Activated CD4-positive, alpha-beta memory T cell treated with anti-CD3 and anti-CD28 coated beads for 36 hours (primary cell): Measurements from ENCODE around the gene GIGYF2. TPM values are rescaled to one million over a fixed set of nuclear protein-coding genes. Genes with fewer than 3 reads are reported as not detected.
"Not testable (repeated sequence)": the region's sequence is repeated elsewhere in the genome, so short reads cannot be mapped to it uniquely, and the experiment has no call there.

Experiments
- CTCF ChIA-PET: fragments of 350-600 bp; sonication (Branson Sonifier 250); formaldehyde crosslinking; loops from one replicate; lab custom pipeline; 2021; ENCODE audit warnings: antibody characterized with exemption, inconsistent platforms; lab: Charles Lee
- POLR2A ChIA-PET: fragments of 350-600 bp; sonication (Branson Sonifier 250); formaldehyde crosslinking; loops from one replicate; lab custom pipeline; 2021; ENCODE audit warnings: antibody characterized with exemption; lab: Charles Lee
- DNase-seq: peaks from one replicate; pipeline ENCODE4 v3.0.0-alpha.2; 2020
- H3K27ac Mint-ChIP-seq: one replicate; pipeline ENCODE4 v1.8.0; 2021; ENCODE audit warnings: mixed read lengths
- H3K27me3 Mint-ChIP-seq: one replicate; pipeline ENCODE4 v1.8.0; 2021; ENCODE audit warnings: mixed read lengths
- H3K36me3 Mint-ChIP-seq: one replicate; pipeline ENCODE4 v1.8.0; 2021; ENCODE audit warnings: mixed read lengths
- H3K4me1 Mint-ChIP-seq: one replicate; pipeline ENCODE4 v1.8.0; 2021; ENCODE audit warnings: low read depth, mixed read lengths
- H3K4me3 Mint-ChIP-seq: one replicate; pipeline ENCODE4 v1.8.0; 2021; ENCODE audit warnings: mild to moderate bottlenecking, mixed read lengths
- H3K9me3 Mint-ChIP-seq: one replicate; pipeline ENCODE4 v1.8.0; 2021; ENCODE audit warnings: mixed read lengths
- intact Hi-C: fragments of 100-400 bp; cut with micrococcal nuclease; formaldehyde crosslinking; loops from one replicate; pipeline ENCODE4 v1.15.1; 2023
- total RNA-seq, 2 experiments: library from RNA; stranded (reverse); gene quantifications; one replicate each; pipeline ENCODE4 v1.2.3, GENCODE V29; 2021

The GIGYF2 gene
- total RNA-seq, 2 experiments from 2014 or later = 50.0 to 51.4 TPM

DNA sequence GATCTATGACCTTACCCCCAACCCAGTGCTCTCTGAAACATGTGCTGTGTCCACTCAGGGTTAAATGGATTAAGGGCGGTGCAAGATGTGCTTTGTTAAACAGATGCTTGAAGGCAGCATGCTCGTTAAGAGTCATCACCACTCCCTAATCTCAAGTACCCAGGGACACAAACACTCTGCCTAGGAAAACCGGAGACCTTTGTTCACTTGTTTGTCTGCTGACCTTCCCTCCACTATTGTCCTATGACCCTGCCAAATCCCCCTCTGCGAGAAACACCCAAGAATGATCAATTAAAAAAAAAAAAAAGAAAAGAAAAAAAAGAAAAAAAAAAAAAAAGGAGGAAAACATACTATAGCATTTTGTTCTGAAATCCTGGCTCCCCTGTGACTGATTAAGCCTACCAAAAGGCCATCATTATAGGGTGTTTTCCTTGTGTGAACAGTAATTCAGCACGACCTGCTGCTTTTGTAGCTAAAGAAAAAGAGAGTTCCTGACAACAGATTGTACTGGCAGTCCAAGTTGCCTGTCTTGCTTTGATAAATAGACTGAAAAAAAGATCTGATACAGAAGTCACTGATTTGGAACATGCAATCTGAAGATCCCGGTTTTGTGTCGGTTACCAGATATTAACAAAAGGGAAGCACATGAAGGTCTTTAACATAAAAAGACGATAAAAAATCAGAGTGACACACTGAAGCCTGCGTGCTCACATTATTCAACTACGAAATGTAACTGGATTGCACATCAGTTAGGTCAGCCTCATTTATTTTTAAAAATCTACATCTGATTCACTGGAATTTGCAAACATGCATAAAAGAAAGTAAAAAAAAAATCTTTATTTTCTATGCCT lies 210.0 kb downstream of the GIGYF2 start:
- H3K36me3 Mint-ChIP-seq, H3K27ac Mint-ChIP-seq, intact Hi-C loops, H3K4me3 Mint-ChIP-seq, DNase-seq, POLR2A ChIA-PET, CTCF ChIA-PET, H3K4me1 Mint-ChIP-seq: not testable (repeated sequence)
- peaks cover 18% of the 10 kb centered on the region for H3K9me3 Mint-ChIP-seq
- peaks cover 19% of the 10 kb centered on the region for H3K27me3 Mint-ChIP-seq

DNA sequence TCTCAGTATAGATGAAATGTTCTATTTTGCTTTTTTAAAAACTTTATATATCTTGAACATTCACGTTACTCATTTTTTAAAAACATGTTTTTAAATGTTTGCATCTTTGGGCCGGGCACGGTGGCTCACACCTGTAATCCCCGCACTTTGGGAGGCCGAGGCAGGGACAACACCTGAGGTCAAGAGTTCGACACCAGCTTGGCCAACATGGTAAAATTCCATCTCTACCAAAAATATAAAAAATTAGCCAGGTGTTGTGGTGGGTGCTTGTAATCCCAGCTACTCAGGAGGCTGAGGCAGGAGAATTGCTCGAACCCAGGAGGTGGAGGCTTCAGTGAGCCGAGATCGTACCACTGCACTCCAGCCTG lies 210.6 kb downstream of the GIGYF2 start:
- CTCF ChIA-PET, intact Hi-C loops, DNase-seq, H3K4me1 Mint-ChIP-seq, H3K36me3 Mint-ChIP-seq, H3K4me3 Mint-ChIP-seq, POLR2A ChIA-PET, H3K27ac Mint-ChIP-seq: not testable (repeated sequence)
- Mint-ChIP-seq H3K9me3 (peaks cover 22% of the 10 kb centered on the region), H3K27me3 (peaks cover 19% of the 10 kb centered on the region)

DNA sequence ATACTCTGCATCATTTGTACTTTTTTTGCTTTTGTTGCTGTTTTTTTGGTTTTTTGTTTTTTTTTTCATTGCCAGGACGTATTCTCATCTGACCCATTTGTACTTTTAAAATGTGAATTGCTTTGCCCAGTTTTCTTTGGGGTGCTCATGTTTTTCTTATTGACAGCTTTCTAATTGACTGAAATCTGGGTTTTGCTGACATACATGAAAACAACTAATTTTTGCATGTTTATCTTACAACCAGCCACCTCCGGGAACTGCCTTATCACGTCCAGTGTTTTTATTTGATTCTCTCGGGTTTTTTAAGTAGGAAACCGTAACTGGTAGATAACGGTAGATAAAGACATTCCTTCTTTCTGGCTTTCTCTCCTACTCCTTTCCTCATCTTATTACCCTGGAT lies 211.6 kb downstream of the GIGYF2 start:
- Mint-ChIP-seq H3K36me3 (peaks cover 5% of the 10 kb centered on the region), H3K27ac (no peak overlapping the region), H3K4me1 (no peaks in the 10 kb centered on the region), H3K9me3 (peaks cover 26% of the 10 kb centered on the region), H3K4me3 (no peak overlapping the region), H3K27me3 (peaks cover 24% of the 10 kb centered on the region)
- ChIA-PET CTCF (interaction anchor here (0.7 kb wide), 1 partner anchor 341 kb away, joined by 3 read pairs; no protein-coding TSS in a partner anchor), POLR2A (no interaction called here)
- DNase-seq = no peak
- intact Hi-C loops = no loop called here

Other genes starting within 250 kb of the GIGYF2 start
- not detected for gene ALPI, start 241.2 kb upstream of the GIGYF2 start, total RNA-seq
- under 1 TPM in 1 of 2 experiments, not detected in 1; 0.10 TPM for gene ECEL1, start 209.5 kb upstream of the GIGYF2 start, total RNA-seq
- not detected for gene PRSS56, start 176.9 kb upstream of the GIGYF2 start, total RNA-seq
- gene CHRND, start 171.2 kb upstream of the GIGYF2 start, total RNA-seq = not detected
- gene CHRNG, start 157.6 kb upstream of the GIGYF2 start, total RNA-seq = not detected
- gene TIGD1, start 146.8 kb upstream of the GIGYF2 start, total RNA-seq = 1 to 10 TPM; 5.8 to 7.2 TPM
- 10 to 100 TPM; 51.7 to 55.7 TPM for gene EIF4E2, start 146.6 kb upstream of the GIGYF2 start, total RNA-seq
- 1 to 10 TPM in 1 of 2 experiments, under 1 TPM in 1; 0.61 to 1.2 TPM for gene EFHD1, start 63.7 kb upstream of the GIGYF2 start, total RNA-seq
- not detected for gene KCNJ13, start 79.2 kb downstream of the GIGYF2 start, total RNA-seq
- gene SNORC, start 172.9 kb downstream of the GIGYF2 start, total RNA-seq = 1 to 10 TPM in 1 of 2 experiments, under 1 TPM in 1; 0.85 to 1.7 TPM